Osteoblast (primary cell): ENCODE measurements around the gene RHAG. TPM values are rescaled to one million over a fixed set of nuclear protein-coding genes. Genes with fewer than 3 reads are reported as not detected.
"Not testable (repeated sequence)": the region's sequence is repeated elsewhere in the genome, so short reads cannot be mapped to it uniquely, and the experiment has no call there.

ENCODE experiments used
- DNase-seq: peaks from one replicate; pipeline ENCODE4 v3.0.0; 2011; ENCODE audit warnings: low spot score, mixed read lengths; ENCODE audit not compliant: insufficient read length; ENCODE audit errors: missing footprints
- H2AFZ ChIP-seq: 2 replicates; pipeline ENCODE4 v1.6.0; 2011; ENCODE audit warnings: mild to moderate bottlenecking, low read length
- H3K27ac ChIP-seq: 2 replicates; pipeline ENCODE4 v1.5.1; 2011; ENCODE audit warnings: mild to moderate bottlenecking, low read depth, low read length, moderate library complexity
- H3K27me3 ChIP-seq: 2 replicates; pipeline ENCODE4 v1.6.0; 2012; ENCODE audit warnings: mild to moderate bottlenecking, control low read depth, inconsistent platforms, low read length, moderate library complexity; ENCODE audit not compliant: insufficient read depth
- H3K36me3 ChIP-seq: 2 replicates; pipeline ENCODE4 v1.5.1; 2011; ENCODE audit warnings: mild to moderate bottlenecking, low read length, control low read depth, moderate library complexity; ENCODE audit not compliant: insufficient read depth
- H3K4me1 ChIP-seq: 2 replicates; pipeline ENCODE4 v1.5.1; 2011; ENCODE audit warnings: mild to moderate bottlenecking, low read length, control low read depth, moderate library complexity; ENCODE audit not compliant: insufficient read depth
- H3K4me2 ChIP-seq: 2 replicates; pipeline ENCODE4 v1.6.0; 2011; ENCODE audit warnings: mild to moderate bottlenecking, low read length; ENCODE audit not compliant: insufficient read depth
- H3K4me3 ChIP-seq: fragments of 200-600 bp; sonication (generic); 3 replicates; pipeline ENCODE4 v1.5.1; 2012; ENCODE audit warnings: mild to moderate bottlenecking, low read length, inconsistent platforms; ENCODE audit not compliant: insufficient read depth
- H3K79me2 ChIP-seq: 2 replicates; pipeline ENCODE4 v1.6.0; 2012; ENCODE audit warnings: mild to moderate bottlenecking, low read length, control low read depth, inconsistent platforms; ENCODE audit not compliant: insufficient read depth
- H3K9me3 ChIP-seq: 2 replicates; pipeline ENCODE4 v1.5.1; 2011; ENCODE audit warnings: low read depth, low read length, control low read depth
- H4K20me1 ChIP-seq: 2 replicates; pipeline ENCODE4 v1.6.0; 2012; ENCODE audit warnings: mild to moderate bottlenecking, low read length, control low read depth; ENCODE audit not compliant: insufficient read depth
- total RNA-seq: library from RNA; depleted of rRNA; stranded (reverse); fragments of >200 nt; gene quantifications from 2 replicates; pipeline ENCODE4 v1.2.3, GENCODE V29; 2012
- TF ChIP-seq, protein P1 (sequence below): IDR thresholded peaks from 2 replicates; pipeline ENCODE4 v1.5.1; 2011; ENCODE audit warnings: mild to moderate bottlenecking, low read depth, low read length, moderate library complexity; ENCODE audit errors: extremely low read depth

Gene RHAG
- total RNA-seq, 1 donor = not detected

DNA sequence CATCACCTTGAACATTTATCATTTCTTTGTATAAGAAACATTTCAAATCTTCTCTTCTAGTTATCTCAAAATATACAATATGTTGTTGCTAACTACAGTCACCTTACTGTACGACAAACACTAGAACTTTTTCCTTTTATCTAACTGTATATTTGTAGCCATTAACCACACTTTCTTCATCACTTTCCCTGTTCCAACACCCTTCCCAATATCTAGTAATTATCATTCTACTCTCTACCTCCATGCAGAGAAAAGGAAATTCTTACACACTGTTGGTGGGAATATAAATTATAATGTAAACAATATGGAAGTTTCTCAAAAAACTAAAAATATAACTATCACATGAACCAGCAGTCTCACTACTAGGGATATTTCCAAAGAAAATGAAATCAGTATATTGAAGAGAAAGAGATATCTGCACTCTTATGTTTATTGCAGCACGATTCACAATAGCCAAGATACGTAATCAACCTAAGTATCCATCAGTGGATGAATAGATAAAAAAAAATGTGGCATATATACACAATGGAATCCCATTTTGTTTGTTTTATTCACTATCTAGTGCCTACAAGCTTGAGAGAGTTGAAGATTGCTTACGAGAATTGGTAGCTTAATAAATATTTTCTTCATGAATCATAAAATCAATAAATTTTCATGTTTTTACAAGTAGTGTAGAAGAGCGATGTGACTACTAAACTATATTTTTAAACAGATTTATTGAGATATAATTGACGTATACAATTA is 2.4 kb downstream of the RHAG start:
- no peaks in the 10 kb centered on the region for H3K4me1 ChIP-seq
- no peaks in the 10 kb centered on the region for H3K36me3 ChIP-seq
- H3K9me3 ChIP-seq = no peaks in the 10 kb centered on the region
- no peak overlapping the region for H3K27ac ChIP-seq
- H3K79me2 ChIP-seq = no peaks in the 10 kb centered on the region
- H3K4me3 ChIP-seq = no peak overlapping the region
- H2AFZ ChIP-seq = no peak overlapping the region
- TF ChIP-seq, protein P1, sequence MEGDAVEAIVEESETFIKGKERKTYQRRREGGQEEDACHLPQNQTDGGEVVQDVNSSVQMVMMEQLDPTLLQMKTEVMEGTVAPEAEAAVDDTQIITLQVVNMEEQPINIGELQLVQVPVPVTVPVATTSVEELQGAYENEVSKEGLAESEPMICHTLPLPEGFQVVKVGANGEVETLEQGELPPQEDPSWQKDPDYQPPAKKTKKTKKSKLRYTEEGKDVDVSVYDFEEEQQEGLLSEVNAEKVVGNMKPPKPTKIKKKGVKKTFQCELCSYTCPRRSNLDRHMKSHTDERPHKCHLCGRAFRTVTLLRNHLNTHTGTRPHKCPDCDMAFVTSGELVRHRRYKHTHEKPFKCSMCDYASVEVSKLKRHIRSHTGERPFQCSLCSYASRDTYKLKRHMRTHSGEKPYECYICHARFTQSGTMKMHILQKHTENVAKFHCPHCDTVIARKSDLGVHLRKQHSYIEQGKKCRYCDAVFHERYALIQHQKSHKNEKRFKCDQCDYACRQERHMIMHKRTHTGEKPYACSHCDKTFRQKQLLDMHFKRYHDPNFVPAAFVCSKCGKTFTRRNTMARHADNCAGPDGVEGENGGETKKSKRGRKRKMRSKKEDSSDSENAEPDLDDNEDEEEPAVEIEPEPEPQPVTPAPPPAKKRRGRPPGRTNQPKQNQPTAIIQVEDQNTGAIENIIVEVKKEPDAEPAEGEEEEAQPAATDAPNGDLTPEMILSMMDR = no peak
- no peaks in the 10 kb centered on the region for H3K27me3 ChIP-seq
- DNase-seq = no peak
- no peak overlapping the region for H3K4me2 ChIP-seq
- no peaks in the 10 kb centered on the region for H4K20me1 ChIP-seq

DNA sequence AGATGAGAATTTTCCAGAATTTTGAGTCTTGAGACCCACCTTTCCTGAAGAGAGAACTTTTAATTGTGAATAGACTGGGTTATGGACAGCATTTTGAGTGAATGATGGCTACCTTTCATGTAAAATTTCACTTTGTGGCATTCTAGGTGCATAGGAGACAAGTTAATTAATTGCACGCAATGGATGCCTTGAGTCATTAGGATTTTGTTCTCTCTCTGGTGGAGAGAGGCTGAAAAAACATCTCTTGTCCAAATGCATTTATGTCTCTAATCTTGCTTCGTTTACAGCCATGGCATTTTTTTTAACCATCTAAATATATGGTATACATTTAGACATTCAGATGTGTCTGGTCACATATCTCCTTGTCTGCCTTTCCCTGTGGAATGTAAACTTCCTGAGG is 3.1 kb downstream of the RHAG start:
- TF ChIP-seq, protein P1 = no peak
- DNase-seq = no peak
- no peak overlapping the region for H2AFZ ChIP-seq
- H3K4me1 ChIP-seq = no peaks in the 10 kb centered on the region
- no peak overlapping the region for H3K27ac ChIP-seq
- no peaks in the 10 kb centered on the region for H3K9me3 ChIP-seq
- H3K4me2 ChIP-seq = no peak overlapping the region
- no peaks in the 10 kb centered on the region for H4K20me1 ChIP-seq
- no peaks in the 10 kb centered on the region for H3K79me2 ChIP-seq
- H3K27me3 ChIP-seq = no peaks in the 10 kb centered on the region
- no peak overlapping the region for H3K4me3 ChIP-seq
- H3K36me3 ChIP-seq = no peaks in the 10 kb centered on the region

DNA sequence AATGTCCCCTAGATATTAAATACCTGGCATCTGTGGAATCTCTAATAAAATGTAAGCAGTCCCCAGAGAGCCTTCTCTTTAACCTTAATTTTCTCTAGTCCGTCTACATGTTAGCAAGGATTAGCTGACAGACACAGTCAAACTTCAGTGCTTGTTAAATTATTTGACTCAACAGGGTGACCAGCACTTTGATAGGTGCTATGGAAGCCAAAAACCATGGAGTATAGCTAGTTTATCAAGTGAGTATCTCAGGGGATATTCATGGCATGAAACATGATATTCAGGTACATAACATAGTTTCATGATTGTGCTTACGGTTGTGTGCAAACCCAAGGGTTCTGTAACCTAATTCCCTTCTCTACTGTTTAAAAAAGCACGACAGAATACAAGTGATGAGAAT is 3.9 kb downstream of the RHAG start:
- Histone ChIP-seq H3K4me1 (no peaks in the 10 kb centered on the region), H3K4me3 (no peak overlapping the region), H3K27me3 (no peaks in the 10 kb centered on the region), H3K27ac (no peak overlapping the region), H2AFZ (no peak overlapping the region), H4K20me1 (no peaks in the 10 kb centered on the region), H3K9me3 (no peaks in the 10 kb centered on the region), H3K4me2 (no peak overlapping the region), H3K79me2 (no peaks in the 10 kb centered on the region), H3K36me3 (no peaks in the 10 kb centered on the region)
- TF ChIP-seq, protein P1 = no peak
- no peak for DNase-seq

DNA sequence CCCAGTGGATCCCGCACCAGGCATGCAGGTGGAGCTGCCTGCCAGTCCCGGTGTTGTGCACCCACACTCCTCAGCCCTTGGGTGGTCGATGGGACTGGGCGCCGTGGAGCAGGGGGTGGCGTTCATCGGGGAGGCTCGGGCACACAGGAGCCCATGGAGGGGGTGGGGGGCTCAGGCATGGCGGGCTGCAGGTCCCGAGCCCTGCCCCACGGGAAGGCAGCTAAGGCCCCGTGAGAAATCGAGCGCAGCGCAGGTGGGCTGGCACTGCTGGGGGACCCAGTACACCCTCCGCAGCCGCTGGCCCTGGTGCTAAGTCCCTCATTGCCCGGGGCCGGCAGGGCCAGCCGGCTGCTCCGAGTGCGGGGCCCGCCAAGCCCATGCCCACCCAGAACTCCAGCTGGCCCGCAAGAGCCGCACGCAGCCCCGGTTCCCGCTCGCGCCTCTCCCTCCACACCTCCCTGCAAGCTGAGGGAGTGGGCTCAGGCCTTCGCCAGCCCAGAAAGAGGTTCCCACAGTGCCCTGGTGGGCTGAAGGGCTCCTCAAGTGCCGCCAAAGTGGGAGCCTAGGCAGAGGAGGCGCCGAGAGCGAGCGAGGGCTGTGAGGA is 7.1 kb downstream of the RHAG start:
- H3K4me1 ChIP-seq, H3K4me2 ChIP-seq, H3K27ac ChIP-seq, H3K9me3 ChIP-seq, H2AFZ ChIP-seq, H3K36me3 ChIP-seq, H3K27me3 ChIP-seq, H4K20me1 ChIP-seq, H3K79me2 ChIP-seq, DNase-seq, H3K4me3 ChIP-seq: not testable (repeated sequence)
